IPS DF 19.7 (cell line): ENCODE measurements around the gene ESPNL.

Experiments
- DNase-seq: peaks from one replicate; pipeline ENCODE4 v3.0.0-alpha.2; 2013; ENCODE audit warnings: low read depth, low spot score

The ESPNL gene

DNA sequence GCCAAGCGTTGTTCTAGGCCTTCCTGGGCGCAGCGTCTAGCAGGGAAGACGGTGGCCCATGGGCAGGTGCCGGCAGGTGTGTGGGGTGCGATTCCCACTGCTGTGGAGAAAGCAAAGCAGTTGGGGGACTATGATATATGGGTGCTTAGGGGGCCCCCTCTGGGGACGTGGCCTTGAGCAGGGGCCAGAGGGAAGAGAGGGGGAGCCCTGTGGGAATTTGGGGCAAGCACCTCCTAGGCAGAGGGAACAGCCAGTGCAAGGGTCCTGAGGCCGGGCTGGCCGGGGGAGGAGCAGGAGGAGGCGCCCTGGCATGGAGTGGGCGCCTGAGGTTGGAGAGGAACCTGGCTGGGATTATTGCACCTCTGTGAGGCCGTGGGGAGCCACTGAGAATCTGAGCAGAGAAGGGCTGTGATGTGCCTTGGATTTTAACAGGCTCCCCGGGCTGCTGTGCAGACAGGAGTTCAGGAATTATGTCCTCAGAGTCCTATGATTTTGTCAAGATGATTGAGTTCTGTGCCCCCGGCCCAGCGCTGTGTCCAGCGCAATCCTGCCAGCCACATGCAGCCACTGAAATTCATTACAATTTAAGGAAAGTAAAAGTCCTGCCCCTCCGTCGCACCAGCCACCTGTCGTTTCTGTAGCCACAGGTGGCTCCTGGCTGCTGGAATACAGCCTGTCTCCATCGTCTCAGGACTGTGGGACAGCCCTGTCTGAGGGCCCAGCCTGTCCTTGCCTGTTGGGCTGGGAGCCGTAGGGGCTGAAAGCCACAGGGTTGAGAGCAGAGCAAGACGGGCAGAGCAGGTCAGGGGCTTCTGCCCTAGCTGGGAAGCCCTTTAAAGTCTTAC is 29.2 kb downstream of the ESPNL start:
- no peak for DNase-seq

DNA sequence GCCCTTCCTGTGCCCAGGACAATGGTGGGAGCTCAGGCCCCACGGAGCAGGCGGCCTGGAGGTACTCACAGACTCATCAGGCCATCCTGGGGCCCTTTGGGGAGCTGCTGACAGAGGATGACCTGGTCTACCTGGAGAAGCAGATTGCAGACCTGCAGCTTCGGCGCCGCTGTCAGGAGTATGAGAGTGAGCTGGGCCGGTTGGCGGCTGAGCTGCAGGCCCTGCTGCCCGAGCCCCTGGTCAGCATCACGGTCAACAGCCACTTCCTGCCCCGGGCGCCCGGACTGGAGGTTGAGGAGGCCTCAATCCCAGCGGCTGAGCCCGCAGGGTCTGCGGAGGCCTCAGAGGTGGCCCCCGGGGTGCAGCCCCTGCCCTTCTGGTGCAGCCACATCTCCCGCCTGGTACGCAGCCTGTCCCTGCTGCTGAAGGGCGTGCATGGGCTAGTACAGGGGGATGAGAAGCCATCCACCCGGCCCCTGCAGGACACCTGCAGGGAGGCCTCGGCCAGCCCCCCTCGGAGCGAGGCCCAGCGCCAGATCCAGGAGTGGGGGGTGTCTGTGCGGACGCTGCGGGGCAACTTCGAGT is 30.1 kb downstream of the ESPNL start:
- DNase-seq = no peak

DNA sequence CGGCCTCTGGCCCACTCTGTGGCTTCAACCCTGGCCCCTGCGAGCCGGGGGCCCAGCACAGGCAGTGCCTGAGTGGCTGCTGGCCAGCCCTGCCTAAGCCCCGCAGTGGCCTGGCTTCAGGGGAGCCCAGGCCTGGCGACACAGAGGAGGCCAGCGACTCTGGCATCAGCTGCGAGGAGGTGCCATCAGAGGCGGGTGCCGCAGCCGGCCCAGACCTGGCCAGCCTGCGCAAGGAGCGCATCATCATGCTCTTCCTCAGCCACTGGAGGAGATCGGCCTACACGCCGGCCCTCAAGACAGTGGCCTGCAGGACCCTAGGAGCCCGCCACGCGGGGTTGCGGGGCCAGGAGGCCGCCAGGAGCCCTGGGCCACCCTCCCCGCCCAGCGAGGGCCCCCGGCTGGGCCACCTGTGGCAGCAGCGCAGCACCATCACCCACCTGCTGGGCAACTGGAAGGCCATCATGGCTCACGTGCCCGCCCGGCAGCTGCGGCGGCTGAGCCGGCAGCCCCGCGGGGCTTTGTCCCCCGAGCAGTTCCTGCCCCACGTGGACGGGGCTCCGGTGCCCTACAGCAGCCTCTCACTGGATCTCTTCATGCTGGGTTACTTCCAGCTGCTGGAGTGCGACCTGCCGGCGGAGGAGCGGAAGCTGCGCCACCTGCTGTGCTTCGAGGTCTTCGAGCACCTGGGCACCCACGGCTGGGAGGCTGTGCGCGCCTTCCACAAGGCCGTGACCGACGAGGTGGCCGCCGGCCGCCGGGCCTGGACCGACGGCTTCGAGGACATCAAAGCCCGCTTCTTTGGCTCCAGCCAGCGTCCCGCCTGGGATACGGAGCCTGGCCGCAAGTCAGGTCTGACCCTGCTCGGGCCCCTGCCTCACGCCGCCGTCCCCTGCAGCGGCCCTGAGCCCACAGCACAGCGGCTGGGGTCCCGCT is 30.8 kb downstream of the ESPNL start:
- DNase-seq = no peak

DNA sequence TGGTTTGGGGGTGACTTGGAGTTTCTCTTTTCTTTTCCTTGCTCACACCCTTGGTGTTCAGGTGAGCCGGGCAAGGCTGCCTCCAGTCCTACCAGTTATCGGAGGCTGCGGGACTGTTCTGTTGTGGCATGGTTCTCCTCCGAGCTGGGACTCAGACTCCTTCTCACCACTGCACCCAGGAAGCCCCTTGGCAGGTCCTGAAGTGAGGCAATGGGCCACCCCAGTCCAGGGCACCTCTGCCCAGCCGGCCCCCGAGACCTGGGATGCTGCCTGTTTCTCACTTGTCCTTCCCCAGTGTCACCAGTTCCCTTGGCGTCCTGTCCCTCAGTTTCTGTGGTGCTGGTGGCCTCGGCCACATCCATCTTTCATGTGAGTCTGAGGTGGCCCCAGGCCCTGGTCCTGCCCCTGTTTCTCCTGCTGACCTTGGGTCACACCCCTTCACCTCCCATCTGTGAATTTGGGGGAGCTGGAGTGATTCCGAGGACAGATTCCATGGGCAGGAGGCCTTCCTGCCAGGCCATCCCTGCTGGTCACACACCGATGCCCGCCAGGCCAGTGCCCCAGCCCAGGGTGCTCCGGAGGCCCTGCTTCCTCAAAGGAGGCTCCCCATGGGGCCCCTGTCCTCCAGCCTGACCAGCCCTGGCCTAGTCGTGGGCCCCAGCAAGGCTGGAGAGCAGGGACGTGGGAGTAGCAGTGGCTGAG is 31.8 kb downstream of the ESPNL start:
- no peak for DNase-seq

DNA sequence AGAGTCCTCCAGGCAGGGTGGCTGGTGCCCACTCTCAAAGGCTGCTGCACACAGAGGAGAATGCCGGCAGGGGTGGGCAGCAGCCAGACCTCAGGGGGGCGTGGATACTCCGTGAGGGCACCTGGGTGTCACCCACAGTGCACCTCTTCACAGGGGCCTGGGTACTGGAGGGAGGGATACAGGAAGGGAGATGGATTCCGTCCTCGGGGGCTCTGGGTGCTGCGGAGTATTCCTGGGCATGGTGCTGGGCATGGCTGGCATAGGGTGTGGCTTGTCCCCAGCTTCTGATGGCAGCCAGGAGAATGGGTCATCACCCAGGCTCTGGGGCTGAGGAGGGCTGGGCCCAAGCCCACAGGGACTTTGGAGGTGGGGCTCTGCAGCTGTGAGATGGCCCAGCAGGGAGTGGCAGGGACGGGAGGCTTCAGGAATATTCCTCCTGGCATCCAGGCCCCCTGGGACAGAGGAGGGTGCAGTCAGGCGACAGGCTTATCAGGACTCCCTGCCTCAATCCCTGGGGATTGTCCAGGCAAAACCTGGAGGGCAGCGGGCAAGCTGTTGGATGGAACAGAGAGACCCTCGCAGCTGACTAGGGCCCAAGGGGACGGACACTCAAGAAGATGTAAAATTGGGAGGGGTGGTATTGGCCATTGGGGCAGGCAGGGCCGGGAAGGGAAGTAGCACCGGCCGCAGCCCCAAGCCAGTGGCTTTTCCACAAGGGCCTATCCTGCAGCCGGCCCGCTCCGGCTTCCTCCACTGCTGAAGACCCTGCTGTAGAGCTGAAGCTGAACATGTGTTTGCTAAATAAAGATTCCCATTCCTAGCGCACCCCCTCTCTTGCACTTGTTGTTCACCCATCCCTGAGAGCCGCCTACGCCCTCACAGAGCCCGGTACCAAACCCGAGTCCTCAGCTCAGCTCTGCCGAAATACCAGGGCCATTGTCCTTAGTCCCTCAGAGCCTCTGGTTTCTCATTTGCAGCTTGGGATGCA is 32.6 kb downstream of the ESPNL start:
- DNase-seq = no peak

DNA sequence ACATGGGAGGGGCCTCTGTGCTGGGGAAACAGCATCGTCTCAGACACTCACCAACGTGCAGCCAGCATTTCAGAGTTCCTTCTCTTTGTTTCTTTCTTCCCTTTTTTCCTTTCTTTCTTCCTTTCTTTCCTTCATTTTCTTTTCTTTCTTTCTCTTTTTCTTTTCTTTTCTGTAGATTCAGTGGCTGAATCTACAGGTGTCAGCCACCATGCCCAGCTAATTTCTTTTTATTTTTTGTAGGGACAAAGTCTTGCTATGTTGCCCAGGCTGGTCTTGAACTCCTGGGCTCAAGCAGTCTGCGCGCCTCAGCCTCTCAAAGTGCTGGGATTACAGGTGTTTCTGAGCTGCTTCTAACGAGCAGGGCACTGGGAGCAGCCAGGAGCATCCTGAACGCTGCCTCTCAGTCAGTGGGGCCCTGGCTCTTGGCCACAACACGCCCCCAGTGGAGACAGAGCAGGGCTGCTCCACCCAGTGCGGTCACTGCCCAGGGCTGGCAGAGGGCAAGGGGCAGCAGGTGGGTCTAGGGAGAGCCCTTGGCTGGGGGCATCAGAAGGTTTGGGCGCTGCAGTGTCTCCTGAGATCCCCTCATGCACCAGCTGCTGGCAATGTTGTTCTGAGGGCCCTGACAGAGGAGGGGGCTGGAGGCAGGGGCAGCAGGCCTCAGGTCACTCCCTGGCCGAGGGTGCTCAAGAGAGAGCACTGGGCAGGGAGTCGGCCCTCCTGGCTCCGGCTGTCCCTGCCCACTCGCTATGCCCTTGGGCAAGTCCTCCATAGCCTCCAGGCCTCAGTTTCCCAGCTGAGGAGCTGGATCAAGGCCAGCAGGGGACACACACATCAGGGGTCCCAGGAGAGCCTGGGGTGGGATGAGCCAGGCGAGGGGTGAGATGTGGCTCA is 33.6 kb downstream of the ESPNL start:
- no peak for DNase-seq

DNA sequence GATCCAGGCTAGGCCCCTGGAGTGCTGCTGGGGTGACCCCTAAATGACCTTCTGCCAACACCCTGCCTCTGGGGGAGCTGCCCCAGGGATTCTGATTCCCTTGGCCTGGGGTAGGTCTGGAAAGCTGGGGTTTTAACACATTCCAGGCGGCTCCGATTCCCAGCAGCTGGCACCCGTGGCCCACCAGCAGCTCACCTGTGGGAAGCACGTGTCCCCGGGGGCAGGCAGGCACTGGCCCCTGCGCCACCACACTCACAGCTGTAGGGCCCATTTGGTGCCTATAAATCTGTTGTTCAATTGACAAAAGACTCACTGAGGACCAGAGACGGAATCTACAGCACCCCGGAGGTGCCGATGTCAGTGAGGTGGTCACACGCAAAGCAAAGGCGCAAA is 34.2 kb downstream of the ESPNL start:
- DNase-seq = no peak

DNA sequence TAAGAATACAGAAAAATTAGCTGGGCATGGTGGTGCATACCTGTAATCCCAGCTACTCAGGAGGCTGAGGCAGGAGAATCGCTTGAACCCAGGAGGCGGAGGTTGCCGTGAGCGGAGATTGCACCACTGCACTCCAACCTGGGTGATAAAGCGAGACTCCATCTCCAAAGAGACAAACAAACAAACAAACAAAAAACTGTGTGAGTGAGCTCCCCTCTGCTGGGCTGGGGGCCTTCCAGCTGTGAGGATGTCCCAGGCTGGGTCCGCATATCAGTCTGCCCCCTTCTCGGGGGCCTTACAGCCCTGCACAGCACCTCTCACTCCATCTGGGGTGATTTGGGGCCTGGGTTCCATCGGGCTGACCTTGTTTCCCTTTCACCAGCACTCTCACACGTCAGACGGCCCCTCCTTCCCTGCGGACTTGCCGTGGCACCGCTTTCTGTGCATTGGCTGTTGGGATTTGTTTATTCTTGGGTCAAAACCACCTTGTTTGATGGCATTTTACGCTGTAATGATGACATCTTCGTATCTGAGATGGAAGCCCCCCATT is 35.5 kb downstream of the ESPNL start:
- no peak for DNase-seq

DNA sequence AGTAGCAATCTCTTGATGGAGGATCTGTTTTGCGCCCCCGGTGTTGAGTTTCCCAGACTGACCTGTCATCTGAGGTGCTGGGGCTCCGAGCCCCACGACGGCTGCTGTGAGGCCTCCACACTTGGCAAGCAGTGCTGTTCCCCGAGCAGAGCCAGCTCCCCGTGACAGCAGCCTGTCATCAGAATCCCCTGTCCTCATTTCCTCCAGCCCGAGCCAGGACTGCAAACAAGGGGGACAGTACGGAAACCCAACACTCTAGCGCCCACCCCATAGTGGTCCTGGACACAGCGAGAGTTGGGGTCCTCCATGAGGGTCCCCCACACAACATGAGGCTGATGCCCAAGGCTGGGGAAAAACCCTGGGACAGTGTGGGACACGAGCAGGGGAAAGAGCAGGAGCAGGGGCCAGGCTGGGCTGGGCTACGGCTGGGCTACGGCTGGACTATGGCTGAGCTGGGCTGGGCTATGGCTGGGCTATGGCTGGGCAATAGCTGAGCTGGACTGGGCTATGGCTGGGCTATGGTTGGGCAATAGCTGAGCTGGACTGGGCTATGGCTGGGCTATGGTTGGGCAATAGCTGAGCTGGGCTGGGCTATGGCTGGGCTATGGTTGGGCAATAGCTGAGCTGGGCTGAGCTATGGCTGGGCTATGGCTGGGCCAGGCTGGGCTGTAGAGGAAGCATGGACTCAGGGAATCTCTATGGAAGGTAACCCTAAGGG is 36.8 kb downstream of the ESPNL start:
- DNase-seq = no peak

DNA sequence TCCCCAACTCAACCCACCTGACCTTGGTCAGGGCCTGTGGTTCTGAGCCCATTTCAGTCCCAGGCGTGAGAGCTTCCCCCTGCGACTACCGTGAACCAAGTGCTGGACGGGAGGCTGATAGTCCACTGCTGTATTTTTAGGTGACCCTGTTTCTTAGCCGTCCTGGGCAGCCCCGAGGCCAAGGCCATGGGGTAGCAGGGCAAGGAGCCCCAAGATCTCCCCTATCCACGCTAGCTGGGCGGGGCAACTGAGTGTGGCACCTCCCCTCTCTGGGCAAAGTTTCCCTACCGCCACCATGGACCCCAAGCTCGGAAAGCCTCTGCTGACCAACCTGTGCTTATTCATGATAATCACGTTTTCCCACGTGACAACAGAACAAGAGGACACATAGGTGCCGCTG is 37.7 kb downstream of the ESPNL start:
- DNase-seq = no peak

DNA sequence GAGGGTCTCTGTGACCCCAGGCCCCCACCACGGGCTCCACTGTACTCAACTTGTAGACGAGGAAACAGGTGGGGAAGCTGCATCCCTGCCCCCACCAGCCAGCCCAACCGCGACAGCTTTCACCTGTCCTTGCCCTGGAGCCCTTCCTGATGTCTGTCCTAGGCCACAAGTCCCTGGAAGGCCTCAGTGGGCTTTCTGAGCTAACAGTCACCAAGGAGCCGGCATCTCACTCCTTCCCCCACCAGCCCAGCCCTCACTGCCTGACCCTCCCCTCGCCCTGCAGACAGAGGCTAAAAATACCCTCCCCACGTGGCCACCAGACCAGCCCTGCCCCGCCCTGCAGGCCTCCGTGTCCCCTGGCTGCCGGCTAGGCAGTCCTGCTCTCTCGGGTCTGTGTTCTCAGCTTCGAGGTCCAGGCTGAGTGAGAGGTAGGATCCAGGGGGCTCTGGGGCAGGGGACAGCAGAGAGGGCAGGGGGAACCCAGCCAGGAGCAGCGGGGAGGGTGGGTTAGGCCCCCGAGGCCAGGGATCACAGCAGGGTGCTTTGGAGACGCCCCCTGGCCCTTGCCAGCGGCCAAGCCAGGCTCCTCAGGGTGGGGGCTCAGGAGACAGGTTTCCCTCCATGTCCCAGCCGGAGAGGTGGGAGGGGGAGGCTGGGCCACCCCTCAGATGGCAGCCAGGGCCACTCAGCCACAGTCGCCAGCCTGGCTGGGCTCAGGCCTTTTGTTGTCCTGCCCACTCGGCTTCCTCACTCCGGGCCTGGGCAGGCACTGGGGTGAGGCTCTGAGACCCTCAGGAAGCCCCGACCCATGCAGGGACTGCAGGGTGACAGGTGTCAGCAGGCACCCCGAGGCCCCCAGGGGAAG is 38.4 kb downstream of the ESPNL start, which contains the start of gene KLHL30:
Gene KLHL30 (plus strand): TSS at position 338 of the 865 bp plus-strand sequence. CDS start 2,087 bp downstream, outside the sequence.
- DNase-seq = no peak

DNA sequence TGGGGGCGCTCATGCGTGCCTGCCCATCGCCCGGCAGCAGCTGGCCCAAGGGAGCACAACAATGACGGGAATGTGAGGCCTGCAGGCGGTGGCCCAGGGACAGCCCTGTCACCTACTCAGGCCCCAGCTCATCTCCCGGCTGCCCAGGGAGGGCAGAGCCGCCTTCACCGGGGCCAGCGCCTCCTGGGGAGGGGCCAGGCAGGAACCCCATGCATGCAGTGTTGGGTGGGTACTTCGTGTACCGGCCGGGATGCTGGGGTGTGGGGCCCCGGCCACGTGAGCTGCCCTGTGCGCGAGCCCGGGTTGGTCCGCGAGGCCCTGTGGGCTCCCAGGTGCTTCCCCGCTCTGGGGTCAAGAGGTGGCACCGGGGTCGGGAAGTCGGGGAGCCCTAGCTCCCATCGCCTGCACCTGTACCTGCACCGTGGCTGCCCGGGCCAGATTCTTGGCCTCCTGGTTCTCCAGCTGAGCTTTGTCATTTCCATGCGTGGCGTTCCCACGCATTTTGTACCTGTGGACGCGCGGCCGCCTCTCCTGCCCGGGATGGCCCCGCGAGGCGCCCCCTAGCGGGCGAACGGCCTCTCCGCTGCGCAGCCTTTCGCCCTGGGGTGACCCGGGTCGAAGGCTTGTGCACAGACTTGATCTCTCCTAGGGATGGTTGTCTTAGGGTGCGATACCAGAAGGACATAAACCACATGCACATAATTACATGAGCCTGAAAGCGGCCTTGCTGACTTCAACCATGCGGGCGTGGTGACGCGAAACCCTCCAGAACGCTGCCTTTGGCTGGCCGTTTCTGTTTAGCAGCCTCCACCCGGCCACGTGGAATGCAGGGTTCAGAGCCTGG is 39.3 kb downstream of the ESPNL start:
- DNase-seq = no peak

DNA sequence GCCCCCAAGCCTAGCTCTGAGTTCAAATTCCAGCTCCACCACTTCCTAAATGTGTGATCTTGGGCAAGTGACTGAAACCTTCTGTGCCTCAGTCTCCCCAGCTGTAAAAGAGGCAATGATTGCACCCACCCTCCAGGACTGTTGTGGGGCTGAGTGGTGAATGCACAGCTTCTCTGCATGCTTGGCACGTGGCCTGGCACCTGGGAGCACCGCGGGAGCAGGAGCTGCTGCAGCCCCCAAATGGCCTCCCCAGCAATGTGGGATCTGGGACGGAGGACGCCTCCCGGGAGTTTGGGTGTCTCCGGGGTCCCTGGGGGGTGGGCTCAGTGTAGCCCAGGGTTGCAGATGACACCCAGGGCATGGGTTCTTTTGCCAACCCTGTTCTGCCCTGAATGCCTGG is 39.9 kb downstream of the ESPNL start:
- no peak for DNase-seq

DNA sequence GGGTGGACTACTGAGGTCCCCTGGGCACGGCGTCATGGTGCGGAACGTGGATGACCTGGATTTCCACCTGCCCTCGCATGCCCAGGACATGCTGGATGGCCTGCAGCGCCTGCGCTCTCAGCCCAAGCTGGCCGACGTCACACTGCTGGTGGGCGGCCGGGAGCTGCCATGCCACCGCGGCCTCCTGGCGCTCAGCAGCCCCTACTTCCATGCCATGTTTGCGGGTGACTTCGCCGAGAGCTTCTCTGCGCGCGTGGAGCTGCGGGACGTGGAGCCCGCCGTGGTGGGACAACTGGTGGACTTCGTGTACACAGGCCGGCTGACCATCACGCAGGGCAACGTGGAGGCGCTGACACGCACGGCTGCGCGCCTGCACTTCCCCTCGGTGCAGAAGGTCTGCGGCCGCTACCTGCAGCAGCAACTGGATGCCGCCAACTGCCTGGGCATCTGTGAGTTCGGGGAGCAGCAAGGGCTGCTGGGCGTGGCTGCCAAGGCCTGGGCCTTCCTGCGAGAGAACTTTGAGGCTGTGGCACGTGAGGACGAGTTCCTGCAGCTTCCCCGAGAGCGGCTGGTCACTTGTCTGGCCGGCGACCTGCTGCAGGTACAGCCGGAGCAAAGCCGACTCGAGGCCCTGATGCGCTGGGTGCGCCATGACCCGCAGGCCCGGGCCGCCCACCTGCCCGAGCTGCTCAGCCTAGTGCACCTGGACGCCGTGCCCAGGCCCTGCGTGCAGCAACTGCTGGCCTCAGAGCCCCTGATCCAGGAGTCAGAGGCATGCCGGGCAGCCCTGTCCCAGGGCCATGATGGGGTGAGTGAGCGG is 40.8 kb downstream of the ESPNL start:
- DNase-seq = no peak

DNA sequence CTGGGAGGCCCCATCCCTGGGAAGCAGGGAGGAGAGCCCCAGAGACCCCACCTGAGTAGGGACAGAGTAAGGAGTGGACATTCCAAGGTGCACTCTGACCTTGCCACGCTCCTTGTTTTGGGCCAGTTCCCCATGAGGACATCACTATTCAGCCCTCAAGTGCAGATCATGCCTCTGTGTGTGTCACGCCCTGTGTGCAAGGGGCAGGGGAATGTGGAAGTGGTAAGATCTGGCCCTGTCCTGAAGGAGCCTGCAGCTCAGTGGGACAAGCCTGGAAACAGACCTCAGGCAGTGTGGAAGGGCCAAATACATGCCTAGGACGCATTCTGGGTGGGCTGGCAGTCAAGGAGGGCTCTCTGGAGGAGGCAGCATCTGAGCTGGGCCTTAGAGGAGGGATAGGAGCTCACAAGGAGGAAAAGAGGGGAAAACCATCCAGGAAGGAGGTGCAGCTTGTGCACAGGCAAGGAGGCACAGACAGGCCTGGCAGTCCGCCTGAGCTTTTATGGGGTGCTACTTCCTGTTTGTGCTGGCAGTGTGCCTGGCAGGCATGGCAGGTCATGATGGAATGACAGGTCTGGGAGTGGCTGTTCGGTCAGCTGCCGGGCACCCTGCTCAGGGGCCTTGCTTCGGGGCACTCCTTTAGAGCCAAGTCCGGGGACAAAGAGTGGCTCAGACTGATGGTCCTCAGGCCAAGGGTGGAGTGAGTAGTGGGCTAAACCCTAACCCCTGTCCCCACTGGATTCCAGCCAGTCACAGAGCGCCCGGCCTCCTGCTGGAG is 41.6 kb downstream of the ESPNL start:
- no peak for DNase-seq
